ENCODE measurements around the gene AP2A2.

Gene AP2A2

DNA sequence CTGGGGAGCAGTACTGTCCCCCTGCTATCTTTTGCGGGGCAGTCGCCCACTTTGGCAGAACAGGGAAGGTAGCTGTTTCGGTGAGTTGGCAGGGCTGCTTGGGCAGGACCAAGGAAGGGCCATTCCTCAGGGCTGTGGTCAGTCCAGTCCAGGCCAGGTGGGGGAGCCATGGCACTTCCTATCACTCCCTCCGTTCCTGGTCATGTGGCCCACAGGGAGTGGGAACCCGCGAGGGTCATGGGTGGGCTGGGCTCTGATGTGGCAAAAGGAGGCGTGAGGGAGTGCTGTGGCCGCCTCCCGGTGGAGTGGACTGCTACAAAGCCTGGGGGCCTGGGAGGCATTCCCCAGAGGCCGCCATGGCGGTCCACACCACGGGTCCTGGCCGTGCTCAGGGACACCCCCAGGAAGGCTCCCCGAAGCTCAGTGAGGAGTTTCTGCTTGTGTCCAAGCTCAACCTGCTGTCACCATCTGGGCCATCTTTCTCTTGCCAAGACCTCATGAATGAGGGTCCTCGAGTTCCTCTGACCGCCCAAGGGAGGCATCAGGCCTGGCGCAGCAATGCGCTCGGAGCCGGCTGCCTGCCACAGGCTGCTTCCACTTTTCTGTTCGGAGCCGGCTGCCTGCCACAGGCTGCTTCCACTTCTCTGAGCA is 27.0 kb upstream of the AP2A2 start:
- no peak for DNase-seq (ENCODE audit: low read depth)

DNA sequence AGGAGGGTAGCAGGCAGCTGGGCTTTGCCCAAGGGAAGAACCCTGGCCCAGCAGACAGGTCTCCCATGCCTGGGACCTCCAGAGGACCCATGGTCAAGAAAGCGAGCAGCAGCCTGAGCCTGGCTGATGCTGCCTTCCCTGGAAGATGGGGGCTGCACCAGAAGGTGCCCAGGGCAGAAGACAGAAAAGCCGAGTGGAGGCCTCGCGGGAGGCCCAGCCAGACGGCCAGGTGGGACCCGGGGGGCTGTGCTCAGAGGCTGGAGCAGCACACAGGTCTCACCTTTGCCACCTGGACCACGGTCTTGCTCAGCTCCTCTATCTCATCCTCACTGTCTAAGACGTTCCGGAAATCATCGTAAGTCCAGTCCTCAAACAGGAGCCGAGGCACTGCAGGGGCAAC is 25.9 kb upstream of the AP2A2 start:
- no peak for DNase-seq (ENCODE audit: low read depth)

DNA sequence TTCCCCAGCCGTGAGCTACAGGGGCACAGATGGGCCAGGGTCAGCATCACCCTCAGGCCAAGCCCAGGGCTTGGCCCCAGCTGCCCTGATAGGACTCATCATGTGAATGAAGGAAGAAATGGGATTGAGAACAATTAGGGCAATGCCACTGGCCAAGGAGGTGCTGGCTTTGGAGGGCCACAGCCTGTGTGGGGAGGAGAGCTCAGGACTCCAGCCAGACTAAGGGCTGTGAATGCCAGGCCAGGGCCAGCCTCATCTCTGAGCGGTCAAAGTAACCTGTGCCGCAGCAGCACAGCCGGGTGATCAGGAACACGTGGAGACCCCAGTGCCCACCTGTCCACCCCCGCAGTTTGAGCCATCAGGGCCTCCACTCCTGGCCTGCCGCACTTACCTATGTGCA is 25.1 kb upstream of the AP2A2 start:
- DNase-seq (ENCODE audit: low read depth) = no peak

GRCh38 chr11:901452-902061 is 24.1 kb upstream of the AP2A2 start:
- DNase-seq (ENCODE audit: low read depth) = no peak

- no peak for DNase-seq (ENCODE audit: low read depth)
Measured at GRCh38 chr11:904380-904779, 21.3 kb upstream of the AP2A2 start.

DNA sequence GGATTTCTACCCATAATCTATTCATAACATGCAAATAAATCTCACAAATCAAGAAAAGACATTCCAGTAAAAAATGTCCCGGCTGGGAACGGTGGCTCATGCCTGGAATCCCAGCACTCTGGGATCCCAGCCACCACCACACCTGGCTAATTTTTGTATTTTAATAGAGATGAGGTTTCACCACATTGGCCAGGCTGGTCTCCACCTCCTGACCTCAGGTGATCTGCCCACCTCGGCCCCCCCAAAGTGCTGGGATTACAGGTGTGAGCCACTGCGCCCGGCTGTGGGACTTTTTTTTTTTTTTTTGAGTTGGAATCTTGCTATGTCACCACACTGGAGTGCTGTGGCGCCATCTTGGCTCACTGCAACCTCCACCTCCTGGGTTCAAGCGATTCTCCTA is 19.7 kb upstream of the AP2A2 start:
- DNase-seq (ENCODE audit: low read depth) = no peak

GRCh38 chr11:907668-908067 is 18.0 kb upstream of the AP2A2 start:
- DNase-seq (ENCODE audit: low read depth) = no peak

DNA sequence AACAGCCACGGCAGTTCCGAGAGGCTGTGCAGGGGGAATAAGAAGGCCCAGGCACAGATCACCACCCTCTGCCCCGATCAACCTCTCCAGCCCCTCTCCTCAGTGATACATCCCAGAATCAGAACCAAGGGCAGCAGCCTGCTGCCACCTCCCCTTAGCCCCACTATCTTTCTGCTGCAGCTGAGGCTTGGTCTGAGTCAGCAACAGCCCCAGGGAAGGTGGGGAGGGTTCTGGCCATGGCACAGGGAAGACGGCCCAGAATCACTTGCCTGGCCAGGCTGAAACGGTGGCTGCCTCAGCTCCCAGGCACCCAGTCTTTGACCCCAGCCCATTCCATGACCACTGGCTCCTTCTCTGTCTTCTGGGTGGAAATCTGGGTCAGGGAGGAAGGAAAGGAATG is 17.4 kb upstream of the AP2A2 start:
- DNase-seq (ENCODE audit: low read depth) = no peak

DNA sequence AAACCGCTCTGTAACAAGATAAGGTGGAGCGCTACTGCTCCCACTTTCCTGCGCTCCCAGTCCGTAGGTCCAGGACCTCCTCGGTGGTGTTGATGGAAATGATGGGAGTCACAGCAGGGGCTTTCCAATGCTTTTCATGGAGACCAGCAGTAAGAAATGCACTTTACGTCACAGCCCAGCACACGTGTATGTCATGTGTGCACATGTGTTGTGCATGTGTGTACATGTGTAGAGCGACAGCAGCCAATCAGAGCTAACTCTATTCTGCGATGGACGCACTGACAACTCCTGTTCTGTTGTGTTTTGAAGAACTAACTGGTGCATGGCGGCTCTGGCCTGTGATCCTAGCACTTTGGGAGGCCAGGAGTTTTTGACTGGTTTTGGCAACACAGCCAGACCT is 16.3 kb upstream of the AP2A2 start:
- DNase-seq (ENCODE audit: low read depth) = no peak

GRCh38 chr11:910044-910588 is 15.6 kb upstream of the AP2A2 start:
- DNase-seq (ENCODE audit: low read depth) = no peak

DNA sequence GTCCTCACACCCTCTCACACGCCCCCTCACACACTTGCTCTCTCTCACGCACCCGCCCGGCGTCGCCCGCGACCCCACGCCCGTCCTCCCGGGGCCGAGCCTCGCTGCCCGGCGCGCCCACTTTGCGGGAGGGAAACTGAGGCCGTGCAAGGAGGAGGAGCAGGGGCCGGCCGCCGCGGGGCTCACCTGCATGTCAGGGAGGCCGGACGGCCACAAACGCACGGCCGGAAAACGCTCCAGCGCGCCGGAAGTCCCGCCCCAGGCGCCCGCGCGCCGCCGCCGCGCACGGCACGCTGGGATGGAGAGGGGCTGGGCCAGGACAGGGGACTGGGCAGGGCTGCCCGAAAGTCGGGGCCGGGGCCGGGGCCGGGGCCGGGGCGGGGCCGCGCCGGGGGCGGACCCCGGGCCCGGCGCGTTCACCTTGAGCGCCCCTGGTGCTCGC is 15.1 kb upstream of the AP2A2 start, which contains the start of gene CHID1:
TSS of gene CHID1 (minus strand) at position 222 of the 442 bp plus-strand sequence. CDS start 5,994 bp downstream, outside the sequence.
- peak; percentile 87 for DNase-seq (ENCODE audit: low read depth)

- peak; percentile 32 for DNase-seq (ENCODE audit: low read depth)
Measured at GRCh38 chr11:911031-911889, 14.4 kb upstream of the AP2A2 start.

DNA sequence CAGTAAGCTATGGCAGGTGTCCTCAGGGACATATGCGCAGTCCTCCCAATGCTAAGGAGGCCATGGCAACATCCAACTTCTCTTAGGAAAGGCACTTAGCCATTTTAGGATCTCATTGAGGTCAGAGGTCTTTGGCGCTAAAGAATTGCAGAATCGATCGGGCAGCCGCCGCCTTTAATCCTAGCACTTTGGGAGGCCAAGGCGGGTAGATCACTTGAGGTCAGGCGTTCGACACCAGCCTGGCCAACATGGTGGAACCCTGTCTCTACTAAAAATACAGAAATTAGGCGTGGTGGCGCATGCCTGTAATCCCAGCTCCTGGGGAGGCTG is 13.8 kb upstream of the AP2A2 start:
- no peak for DNase-seq (ENCODE audit: low read depth)

DNA sequence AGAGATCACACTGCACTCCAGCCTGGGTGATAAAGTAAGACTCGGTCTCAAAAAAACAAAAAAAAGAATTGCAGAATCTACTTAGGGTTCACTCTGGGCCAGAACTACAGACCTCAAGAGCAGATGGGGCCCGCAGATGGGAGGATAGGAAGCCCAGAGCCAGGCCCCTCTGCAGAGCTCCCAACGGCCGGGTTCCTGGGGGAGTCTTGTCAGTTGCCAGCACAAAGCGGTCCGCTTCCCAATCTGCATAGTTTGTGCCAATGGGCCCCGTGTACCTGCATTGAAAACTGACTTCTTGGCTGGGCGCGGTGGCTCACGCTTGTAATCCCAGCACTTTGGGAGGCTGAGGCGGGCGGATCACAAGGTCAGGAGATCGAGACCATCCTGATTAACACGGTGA is 13.4 kb upstream of the AP2A2 start:
- DNase-seq (ENCODE audit: low read depth) = no peak

- no peak for DNase-seq (ENCODE audit: low read depth)
Measured at GRCh38 chr11:913043-913442, 12.6 kb upstream of the AP2A2 start.

DNA sequence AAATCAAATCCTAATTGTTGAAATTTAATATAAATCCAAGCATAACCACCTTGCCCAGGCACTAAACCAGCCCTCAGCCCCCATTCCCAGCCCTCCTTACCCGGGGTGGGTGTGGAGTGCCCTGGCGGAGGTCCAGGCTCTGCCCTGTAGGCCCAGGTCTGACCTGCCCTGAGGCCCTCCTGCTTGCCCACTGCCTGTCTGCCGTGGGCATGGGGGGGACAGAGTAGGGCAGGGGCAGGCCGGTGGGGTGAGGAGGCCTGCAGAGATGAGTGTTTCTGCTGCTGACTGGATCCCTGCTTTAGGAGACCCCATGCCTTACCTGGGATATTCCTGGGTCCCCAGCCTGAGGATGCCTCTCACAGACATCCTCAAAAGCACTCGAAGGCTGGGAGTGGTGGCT is 11.5 kb upstream of the AP2A2 start:
- DNase-seq (ENCODE audit: low read depth) = no peak

GRCh38 chr11:914747-915501 is 10.7 kb upstream of the AP2A2 start:
- no peak for DNase-seq (ENCODE audit: low read depth)

DNA sequence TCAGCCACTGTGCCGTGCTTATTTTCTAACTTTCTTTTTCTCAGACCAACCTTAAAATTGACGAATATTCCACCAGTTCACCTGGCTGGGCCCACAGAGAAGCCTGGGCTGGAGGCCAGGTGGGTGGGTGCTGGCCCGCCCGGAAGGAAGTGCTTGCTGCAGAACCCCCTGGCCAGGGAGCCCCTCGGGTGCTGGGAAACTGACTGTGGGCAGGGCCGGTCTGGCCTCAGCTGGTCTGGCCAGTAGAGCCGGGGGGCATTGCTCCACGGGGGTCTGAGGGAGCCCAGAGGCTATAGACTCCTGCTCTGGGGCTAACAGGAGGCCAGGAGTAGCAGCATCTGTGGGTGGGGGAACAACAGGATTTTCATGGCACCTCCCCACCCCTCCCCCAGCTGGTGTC is 8.2 kb upstream of the AP2A2 start:
- no peak for DNase-seq (ENCODE audit: low read depth)

GRCh38 chr11:921921-922678 is 3.6 kb upstream of the AP2A2 start:
- DNase-seq (ENCODE audit: low read depth) = no peak

DNA sequence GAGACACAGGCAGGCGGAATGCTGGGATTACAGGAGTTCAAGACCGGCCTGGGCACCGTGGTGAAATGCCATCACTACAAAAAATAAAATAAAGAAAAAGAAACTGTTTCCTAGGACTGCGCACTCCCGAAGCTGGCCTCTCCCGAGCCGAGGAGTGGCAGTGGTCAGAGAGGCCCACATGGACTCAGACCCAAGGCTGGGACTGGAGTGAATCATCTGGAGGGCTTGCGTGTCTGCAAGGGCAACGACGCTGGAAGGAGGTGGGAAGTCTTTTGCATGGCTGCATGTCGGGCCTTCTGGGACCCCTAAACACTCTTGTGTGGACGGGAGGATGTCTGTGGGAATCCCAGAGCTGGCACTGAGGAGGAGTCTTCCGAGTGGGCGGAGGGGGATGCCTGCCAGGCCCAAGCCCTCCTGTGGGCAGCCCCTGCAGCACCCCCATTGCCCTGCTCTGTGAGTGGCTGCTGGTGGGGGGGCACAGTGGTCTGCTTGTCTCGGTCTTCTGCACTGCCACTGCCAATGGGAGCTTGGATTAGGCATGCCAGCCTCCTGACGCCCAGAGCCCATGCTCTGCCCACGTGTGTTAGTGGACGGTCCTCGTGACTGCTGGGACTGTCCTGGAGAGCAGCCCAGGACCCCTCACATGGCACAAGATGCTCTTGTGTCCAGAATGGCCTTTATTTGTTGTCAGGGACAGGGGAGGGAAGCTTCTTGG is 1.8 kb upstream of the AP2A2 start:
- no peak for DNase-seq (ENCODE audit: low read depth)

Measured in activated T-cell treated with anti-CD3 and anti-CD28 coated beads for 24 hours (primary cell).